COLO829 (cell line): Measurements from ENCODE around the gene HMGCR.
"Not testable (repeated sequence)": the region's sequence is repeated elsewhere in the genome, so short reads cannot be mapped to it uniquely, and the experiment has no call there.

Source experiments
- DNase-seq: peaks from one replicate; pipeline ENCODE4 v3.0.0; 2012; ENCODE audit warnings: low spot score

The HMGCR gene

DNA sequence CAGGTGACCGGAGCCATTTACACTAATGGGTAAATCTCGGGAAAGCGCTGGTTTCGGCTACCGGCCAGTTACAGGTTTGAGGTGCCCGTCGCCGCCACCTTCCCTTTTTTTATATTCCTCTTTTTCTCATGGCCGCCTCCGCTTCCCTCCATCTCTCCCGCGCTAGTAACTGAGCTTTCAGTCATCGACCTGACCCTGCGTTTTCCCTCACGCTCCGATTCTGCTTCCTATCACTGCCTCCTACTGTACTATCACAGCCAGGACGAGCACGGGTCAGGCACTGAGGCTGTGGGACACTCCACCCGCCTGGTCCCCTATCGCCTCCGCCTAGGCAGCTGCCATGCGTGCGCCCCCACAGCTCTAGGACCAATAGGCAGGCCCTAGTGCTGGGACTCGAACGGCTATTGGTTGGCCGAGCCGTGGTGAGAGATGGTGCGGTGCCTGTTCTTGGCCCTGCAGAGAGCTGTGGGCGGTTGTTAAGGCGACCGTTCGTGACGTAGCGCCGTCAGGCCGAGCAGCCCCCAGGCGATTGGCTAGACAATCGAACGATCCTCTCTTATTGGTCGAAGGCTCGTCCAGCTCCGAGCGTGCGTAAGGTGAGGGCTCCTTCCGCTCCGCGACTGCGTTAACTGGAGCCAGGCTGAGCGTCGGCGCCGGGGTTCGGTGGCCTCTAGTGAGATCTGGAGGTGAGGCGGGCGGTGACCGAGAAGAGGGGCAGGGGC is at the start of gene HMGCR:
Gene HMGCR, plus strand, starts transcription at position 606 of the 722 bp plus-strand sequence. CDS start 5,386 bp downstream, outside the sequence.
- DNase-seq, result peak; percentile 67

DNA sequence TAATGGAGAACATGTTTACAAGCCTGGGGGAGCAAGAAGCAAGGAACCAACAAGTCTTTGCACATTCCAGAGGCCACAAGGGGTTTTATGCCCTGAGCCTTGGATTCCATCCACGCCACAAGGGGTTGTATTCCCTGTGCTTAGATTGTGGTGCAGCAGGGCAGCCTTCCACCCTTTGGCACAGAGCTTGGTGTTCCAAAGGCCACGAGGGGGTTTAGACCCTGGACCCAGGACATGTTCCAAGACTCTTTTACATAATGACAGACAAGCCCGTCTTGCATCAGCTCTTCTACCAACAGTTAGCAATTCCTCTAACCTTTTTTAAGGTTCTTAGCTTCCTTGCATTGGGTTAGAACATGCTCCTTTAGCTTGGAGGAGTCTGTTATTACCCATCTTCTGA is 45.2 kb upstream of the HMGCR start:
- not testable (repeated sequence) for DNase-seq

DNA sequence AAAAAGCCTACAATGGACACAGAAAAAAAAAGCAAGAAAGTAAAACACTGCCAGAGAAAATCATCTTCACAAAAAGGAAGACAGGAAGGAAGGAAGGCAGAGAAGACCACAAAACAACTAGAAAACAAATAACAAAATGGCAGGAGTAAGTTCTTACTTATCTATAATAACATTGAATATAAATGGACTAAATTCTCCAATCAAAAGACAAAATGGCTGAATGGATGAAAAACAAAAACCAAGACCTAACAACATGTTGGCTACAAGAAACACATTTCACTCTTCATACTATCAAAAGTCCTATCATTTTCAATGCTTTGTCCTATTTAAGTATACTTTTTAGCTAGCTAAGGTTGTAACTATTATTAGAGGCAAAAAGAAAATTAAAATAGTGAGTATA is 36.9 kb upstream of the HMGCR start:
- no peak for DNase-seq

DNA sequence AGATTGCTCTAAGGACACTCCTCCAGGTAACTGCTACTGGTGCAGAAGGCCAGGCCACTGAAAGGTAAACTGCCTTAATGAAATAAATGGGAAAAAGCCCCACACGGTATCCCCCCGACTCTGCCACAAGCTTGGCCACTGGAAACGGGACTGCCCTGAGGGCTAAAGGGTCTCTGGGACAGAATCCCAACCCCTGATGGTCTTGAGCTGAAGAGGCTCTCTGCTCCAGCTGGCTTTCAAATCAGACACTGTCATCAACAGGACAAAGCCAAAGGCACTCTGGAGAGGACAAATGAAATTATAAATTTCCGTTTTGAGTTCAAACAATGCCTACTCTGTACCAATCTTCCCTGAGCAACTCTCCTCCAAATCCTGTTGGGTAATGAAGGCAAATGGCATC is 33.6 kb upstream of the HMGCR start:
- DNase-seq, result no peak

DNA sequence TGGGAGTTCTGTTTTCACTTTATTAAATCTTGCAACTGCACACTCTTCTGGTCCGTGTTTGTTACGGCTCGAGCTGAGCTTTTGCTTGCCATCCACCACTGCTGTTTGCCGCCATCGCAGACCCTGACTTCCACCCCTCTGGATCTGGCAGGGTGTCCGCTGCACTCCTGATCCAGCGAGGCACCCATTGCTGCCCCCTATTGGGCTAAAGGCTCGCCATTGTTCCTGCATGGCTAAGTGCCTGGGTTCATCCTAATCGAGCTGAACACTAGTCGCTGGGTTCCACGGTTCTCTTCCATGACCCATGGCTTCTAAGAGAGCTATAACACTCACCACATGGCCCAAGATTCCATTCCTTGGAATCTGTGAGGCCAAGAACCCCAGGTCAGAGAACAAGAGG is 32.5 kb upstream of the HMGCR start:
- DNase-seq, result not testable (repeated sequence)

DNA sequence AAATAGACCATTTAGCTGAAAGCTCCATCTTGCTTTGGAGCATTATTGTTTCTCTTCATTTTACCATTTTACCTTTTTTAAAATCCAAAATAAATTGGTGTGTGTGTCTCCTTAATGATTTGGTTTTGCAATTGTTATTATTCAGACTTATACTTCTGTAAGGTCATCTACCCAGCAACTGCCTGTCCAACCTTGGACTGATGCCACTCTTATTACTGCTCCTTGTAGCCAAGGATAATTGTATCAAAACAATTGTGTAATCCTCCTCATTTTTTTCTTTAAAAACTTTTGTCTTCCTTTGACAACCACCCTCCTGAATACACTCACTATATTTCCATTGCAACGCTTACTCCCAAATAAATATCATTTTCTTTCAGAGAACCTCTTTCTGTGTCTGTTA is 30.3 kb upstream of the HMGCR start:
- DNase-seq, result no peak

DNA sequence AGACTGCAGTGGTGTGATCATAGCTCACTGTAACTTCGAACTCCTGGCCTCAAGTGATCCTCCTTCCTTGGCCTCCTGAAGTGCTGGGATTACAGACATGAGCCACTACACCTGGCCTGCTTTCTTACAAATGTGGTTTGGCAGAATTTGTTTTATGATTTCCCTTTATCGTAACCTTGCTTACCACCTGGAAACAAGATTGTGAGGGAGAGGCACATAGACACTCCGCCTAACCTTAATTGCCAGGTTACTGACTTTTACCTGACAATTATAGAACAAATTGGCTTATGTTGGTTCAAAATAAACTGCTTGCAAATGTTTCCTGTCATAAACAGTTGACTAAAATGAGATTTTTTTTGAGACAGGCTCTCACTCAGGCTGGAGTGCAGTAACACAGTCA is 26.8 kb upstream of the HMGCR start:
- no peak for DNase-seq

DNA sequence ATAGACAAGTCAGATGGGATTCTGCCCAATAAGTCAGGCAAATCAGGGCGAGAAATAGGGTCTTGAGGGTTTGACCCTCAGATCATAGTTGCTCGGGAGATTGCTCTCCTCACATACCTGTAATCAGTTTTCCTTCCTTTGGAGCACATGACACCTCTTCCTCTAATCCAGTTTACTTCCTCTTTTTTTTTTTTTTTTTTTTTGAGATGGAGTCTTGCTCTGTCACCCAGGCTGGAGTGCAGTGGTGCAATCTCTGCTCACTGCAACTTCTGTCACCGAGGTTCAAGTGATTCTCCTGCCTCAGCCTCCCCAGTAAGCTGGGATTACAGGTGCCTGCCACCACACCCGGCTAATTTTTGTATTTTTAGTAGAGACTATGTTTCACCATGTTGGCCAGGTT is 17.9 kb upstream of the HMGCR start:
- DNase-seq, result not testable (repeated sequence)

DNA sequence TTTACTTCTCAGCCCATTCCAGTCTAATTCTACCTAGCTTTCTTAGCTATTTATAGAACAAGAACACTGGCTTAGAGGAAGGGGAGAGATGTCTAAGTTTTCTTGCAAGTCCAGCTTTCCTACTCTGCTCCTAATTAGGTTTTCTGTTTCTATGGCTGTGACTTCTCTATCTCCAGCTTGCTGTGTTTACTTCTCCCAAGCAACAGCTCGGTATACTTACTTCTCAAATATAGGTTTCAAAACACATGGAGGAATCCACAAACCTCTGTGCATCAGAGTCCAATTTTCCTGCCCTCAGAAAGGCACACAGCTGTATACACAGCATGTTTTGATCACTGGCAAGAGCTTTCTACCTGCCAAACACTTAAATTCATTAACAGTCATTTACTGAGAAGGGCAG is 17.4 kb upstream of the HMGCR start:
- no peak for DNase-seq

DNA sequence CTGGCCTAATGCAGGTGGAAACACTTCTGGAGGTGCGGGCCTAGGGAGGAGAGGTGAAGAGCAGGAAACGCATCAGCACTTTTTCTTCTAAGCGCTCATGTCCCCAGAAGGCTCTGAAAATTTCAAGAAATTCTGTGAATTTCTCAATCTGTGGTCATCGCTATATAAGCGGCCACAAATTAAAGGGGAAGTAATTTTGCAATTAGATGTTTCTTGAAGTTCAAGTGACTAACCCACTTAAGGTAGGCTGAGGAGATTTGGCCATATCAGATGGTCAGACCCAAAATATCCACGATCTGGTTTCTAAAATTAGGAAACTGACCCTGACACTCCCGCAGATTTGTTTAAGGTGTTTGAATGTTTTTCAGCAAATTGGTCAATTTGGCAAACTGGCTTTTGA is 16.6 kb upstream of the HMGCR start:
- no peak for DNase-seq

DNA sequence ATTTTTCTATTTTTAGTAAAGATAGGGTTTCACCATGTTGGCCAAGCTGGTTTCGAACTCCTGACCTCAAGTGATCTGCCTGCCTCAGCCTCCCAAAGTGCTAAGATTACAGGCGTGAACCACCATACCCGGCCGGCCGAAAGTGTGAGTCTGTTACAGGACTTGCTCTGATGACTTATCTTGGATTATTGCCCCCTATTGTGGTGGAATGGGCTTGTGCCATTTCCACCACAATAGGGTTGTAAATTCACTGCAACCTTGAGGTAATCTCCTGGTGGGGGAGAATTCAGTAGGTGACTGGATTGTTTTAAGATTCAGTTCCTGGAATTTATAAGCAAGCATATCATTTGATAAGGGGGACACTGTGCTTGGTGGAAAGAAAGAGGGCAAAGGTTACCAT is 15.0 kb upstream of the HMGCR start:
- no peak for DNase-seq

DNA sequence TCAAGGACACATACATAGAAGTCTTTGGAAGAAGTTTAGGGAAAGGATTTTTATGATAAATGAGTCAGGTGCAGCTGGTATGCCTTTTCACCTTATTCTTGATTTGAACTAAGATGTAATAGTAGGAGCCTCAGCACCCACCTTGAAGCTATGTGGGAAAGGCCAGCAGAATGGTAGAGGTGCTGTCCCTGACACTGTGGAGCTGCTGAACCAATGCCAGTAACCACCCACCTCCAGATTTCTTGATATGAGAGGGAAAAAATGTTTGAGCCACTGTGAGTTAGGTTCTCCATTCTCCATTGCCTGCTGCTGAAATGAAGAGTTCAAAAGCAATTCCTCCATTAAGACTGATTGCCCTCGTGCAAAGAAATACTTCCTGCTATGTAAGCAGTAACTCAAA is 12.2 kb upstream of the HMGCR start:
- DNase-seq, result no peak

DNA sequence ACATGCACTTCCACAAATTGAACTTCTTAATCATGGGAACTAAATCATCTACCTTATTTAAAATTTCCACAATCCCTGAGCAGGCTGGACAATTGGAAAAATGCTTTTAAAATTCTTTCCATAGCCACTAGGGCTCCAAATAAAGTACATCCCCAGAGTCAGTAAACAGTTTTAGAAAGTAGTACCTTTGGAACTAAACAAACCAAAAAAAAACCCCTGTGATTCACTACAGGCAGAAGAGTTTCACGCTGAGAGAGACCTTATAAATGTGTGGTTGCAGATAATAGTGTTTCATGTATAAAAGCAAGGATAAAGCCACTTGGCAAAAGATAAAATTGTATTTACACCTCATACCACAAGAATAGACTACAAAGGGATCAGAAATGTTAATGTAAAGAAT is 11.8 kb upstream of the HMGCR start:
- DNase-seq, result no peak

DNA sequence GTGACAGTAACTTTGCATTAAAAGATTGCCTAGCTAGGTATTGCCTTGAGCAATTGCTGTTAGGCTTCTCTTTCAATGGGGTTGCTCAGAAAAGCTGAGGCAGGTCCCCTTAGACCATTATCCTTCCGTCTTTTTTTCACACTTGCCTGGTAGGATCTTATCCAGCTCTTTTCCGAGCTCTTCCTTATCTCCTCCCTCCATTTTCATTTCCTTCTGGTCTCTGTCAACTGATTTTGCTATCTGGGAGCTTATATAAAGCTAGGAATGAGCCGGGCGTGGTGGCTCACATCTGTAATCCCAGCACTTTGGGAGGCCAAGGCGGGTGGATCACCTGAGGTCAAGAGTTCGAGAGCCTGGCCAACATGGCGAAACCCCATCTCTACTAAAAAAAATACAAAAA is 6.6 kb upstream of the HMGCR start:
- no peak for DNase-seq

DNA sequence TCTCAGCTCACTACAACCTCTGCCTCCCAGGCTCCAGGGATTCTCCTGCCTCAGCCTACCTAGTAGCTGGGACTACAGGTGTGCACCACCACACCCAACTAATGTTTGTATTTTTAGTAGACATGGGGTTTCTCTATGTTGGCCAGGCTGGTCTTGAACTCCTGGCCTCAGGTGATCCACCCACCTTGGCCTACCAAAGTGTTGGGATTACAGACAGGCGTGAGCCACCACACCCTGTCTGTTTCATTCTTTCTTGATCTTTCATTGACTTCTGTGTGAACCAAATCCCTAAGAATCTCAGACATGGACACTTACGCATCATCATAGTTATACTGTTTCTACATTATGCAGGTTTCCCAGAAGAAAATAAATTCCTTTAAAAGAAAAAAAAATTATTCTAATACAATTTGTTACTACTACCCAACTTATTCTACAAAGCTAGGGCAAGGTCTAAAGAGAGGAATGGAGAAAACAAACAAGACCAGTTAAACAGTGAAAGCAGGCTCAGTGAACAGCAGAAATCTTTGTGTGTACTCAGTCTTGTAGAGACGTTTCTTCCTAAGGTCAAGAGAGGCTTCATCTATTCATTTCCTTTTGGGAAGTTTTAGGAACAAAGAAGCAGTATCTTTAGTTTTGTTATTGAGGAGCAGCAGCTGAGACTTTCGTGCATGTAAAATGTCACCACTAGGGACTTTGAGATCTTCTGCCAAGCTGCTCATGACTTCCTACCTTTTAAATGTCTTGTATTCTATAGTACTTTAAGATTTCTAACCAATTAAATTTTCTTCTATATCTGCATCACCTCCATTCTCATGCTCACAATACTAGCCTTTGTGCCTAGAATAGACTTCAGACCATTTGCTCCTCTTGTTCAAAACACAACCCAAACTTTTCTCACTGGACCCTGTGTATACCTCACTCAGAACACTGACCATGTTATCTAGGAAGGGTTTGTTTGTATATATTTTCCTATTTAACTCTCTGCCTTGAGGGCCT is 5.6 kb upstream of the HMGCR start:
- peak; percentile 46 for DNase-seq

DNA sequence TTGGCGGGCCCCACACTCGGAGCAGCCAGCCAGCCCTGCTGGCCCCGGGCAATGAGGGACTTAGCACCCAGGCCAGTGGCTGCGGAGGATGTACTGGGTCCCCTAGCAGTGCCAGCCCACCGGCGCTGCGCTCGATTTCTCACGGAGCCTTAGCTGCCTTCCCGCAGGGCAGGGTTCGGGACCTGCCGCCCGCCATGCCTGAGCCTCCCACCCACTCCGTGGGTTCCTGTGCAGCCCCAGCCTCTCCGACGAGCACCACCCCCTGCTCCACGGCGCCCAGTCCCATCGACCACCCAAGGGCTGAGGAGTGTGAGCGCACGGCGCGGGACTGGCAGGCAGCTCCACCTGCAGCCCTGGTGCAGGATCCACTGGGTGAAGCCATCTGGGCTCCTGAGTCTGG is 3.3 kb upstream of the HMGCR start:
- not testable (repeated sequence) for DNase-seq

DNA sequence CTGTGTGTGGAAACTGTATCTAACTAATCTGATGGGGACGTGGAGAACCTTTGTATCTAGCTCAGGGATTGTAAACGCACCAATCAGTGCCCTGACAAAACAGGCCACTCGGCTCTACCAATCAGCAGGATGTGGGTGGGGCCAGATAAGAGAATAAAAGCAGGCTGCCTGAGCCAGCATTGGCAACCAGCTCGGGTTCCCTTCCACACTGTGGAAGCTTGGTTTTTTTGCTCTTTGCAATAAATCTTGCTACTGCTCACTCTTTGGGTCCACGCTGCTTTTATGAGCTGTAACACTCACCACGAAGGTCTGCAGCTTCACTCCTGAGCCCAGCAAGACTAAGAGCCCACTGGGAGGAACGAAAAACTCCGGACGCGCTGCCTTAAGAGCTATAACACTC is 2.6 kb upstream of the HMGCR start:
- DNase-seq, result not testable (repeated sequence)

DNA sequence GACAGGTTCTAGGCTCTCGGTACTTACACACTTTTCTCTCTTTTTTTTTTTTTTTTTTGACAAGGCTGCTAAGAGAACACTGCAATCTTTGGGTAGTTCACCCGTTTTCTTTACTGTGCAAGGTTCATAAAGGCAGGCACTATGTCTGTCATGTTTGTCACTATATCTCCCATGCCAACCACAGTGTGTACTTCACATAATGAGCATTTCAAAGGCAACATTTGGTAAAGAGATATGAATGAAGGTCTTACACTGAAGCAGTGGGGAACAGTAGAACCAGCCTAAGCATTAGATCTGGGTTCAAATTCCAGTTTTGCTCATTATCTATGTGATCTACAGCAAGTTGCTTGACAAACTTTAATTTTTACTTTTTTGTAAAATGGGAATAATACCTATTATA is 1.5 kb upstream of the HMGCR start:
- no peak for DNase-seq

DNA sequence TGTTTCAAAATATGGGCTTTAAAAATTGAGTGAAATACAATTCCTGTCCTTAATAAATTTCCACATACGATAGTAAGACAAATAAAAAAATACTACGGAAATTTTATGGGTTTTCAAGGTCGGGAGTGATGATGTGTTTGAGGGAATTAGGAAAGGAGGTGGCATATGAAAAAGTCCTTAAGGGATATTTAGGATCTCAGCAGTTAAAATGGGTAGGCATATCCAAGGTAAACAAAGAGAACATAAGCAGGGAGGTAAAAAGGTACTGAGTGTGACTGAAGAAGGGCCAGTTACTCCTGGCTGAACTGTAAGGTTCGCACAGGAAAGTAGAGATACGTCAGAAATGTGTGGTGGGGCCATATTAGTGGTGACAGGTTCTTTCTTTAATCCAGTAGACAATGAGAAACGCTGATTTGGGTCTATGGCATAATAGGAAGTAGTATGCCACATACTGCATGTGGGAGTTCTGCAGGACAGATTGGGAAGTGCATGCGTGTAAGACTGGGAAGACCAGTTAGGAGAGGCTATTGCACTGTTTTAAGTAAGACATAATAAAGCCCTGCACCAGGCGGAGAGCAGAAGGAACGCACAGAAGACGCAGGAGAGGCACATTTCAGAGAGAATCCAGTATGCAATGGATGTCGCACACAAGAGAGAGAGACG is 937 bp upstream of the HMGCR start:
- DNase-seq, result peak; percentile 33

DNA sequence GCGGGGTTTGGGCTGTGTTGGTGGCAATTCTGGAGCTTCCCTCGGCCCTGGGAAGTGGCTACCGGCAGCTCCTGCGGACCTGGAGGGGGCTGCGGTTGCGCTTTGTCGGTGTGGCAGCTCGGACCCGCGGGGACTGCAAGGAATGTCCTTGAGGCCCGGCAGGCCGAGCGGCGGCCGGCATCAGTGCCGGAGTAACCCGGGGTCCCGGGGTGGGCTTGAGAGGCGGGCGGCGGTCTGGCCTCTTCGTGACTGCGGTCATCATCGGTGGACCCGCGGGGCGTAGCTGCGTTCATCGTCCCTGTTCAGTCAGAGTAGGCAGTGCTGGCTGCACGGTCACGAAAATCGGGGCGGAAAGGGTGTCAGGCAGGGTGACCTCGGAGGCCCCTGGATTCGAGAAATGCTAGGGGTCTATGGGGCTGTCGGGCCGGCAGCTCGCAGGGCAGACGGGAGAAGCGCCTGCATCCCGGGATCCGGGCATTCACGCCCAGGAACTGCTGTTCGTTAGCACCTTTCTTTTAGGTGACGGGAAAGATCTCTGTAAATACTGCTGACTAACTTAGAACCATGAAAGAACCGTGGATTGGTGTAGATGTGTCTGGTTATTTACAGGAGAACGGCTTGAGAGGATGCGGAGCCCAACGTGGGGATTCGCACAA is 474 bp downstream of the HMGCR start:
- DNase-seq, result no peak

DNA sequence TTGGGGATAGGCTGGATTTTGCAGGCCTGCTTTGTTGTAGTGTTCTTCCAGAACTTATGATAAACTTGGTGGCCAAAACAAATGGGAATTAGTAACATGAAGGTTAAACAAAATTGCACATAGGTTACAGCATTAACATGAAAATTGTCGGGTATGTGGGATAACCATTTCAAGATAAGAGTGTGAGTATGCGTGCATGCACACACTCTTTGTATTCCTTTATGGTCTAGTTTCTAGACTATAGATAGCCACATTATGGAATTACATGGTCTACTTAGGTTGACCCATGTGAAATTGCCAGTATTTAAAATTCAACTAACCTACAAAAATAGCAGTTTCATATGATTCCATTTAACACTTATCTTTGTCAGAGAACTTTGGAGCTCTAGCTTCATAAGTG is 1.4 kb downstream of the HMGCR start:
- DNase-seq, result no peak
